ENCODE results near the gene HSPA12A. TPM values are rescaled to one million over a fixed set of nuclear protein-coding genes. Genes with fewer than 3 reads are reported as not detected.

Gene HSPA12A
- total and polyA plus RNA-seq, 2 of the 13 experiments (the other 11 are each of a cell fraction or from before 2014, with no cell fraction given): 6.4 to 13.6 TPM

DNA sequence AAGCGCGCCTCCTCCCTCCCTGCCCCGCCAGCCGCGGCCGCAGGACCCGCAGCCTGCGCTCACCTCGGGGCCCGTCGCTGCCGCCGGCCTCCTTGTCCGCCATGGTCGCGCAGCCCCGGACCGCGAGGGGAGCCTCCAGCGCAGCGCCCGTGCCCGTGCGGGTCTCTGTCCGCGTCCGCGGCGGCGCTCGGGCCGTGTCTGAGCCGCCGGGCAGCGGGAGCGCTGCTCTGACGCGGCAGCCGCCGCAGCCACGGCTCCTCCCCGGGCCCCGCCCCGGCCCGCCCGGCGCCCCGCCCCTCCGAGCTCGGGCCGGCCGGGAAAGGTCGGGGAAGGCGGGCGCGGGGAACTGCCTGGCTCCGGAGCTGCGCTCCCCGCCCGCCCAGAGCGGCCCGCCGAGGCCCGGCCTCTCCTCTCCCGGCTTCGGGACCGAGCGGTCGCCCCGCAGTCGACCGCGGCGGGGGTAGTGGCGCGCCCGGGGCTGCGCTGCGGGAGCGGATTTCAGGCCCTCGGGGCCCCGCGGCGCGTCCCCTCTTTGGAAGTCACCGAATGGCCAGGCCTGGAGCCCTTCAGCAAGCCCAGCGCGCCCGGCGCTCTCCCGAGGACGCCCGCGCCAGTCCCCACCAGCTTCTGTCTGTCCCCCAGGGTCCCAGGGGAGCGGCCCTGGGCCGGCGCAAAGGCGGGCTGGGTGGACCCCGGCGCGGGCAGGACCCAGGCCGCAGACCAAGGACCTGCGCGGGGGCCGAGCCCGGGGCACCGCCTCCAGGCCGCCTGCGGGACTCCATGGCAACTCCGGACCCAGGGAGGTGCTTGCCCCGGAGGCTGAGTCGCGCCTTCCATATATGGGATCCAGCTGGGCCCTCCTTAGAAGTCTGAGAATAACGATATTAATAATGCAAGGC is at the start of gene HSPA12A (continued):
- TF ChIP-seq, protein P1, sequence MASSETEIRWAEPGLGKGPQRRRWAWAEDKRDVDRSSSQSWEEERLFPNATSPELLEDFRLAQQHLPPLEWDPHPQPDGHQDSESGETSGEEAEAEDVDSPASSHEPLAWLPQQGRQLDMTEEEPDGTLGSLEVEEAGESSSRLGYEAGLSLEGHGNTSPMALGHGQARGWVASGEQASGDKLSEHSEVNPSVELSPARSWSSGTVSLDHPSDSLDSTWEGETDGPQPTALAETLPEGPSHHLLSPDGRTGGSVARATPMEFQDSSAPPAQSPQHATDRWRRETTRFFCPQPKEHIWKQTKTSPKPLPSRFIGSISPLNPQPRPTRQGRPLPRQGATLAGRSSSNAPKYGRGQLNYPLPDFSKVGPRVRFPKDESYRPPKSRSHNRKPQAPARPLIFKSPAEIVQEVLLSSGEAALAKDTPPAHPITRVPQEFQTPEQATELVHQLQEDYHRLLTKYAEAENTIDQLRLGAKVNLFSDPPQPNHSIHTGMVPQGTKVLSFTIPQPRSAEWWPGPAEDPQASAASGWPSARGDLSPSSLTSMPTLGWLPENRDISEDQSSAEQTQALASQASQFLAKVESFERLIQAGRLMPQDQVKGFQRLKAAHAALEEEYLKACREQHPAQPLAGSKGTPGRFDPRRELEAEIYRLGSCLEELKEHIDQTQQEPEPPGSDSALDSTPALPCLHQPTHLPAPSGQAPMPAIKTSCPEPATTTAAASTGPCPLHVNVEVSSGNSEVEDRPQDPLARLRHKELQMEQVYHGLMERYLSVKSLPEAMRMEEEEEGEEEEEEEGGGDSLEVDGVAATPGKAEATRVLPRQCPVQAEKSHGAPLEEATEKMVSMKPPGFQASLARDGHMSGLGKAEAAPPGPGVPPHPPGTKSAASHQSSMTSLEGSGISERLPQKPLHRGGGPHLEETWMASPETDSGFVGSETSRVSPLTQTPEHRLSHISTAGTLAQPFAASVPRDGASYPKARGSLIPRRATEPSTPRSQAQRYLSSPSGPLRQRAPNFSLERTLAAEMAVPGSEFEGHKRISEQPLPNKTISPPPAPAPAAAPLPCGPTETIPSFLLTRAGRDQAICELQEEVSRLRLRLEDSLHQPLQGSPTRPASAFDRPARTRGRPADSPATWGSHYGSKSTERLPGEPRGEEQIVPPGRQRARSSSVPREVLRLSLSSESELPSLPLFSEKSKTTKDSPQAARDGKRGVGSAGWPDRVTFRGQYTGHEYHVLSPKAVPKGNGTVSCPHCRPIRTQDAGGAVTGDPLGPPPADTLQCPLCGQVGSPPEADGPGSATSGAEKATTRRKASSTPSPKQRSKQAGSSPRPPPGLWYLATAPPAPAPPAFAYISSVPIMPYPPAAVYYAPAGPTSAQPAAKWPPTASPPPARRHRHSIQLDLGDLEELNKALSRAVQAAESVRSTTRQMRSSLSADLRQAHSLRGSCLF (CRISPR knock-in tag; IDR thresholded peaks at IDR 0.05; ENCODE audit: borderline replicate concordance): no peak
- TF ChIP-seq, protein P2, sequence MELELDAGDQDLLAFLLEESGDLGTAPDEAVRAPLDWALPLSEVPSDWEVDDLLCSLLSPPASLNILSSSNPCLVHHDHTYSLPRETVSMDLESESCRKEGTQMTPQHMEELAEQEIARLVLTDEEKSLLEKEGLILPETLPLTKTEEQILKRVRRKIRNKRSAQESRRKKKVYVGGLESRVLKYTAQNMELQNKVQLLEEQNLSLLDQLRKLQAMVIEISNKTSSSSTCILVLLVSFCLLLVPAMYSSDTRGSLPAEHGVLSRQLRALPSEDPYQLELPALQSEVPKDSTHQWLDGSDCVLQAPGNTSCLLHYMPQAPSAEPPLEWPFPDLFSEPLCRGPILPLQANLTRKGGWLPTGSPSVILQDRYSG (CRISPR knock-in tag; IDR thresholded peaks at IDR 0.05): 0 out of 2 replicates have a peak, but pooled peaks have one; percentile 68
- TF ChIP-seq POLR2G (IDR thresholded peaks at IDR 0.05; ENCODE audit: low read depth, low read length): peak; percentile 29; the same call in 1 of the 2 replicates
- TF ChIP-seq RBFOX2 (IDR thresholded peaks at IDR 0.05; ENCODE audit: low read depth, low read length): peak; percentile 60
- peak; percentile 48 for TF ChIP-seq HNRNPLL (IDR thresholded peaks at IDR 0.05; ENCODE audit: low read depth, low read length, poor library complexity, severe bottlenecking)
- TF ChIP-seq SSRP1 (CRISPR knock-in tag; IDR thresholded peaks at IDR 0.05): no peak
- TF ChIP-seq, protein P3, sequence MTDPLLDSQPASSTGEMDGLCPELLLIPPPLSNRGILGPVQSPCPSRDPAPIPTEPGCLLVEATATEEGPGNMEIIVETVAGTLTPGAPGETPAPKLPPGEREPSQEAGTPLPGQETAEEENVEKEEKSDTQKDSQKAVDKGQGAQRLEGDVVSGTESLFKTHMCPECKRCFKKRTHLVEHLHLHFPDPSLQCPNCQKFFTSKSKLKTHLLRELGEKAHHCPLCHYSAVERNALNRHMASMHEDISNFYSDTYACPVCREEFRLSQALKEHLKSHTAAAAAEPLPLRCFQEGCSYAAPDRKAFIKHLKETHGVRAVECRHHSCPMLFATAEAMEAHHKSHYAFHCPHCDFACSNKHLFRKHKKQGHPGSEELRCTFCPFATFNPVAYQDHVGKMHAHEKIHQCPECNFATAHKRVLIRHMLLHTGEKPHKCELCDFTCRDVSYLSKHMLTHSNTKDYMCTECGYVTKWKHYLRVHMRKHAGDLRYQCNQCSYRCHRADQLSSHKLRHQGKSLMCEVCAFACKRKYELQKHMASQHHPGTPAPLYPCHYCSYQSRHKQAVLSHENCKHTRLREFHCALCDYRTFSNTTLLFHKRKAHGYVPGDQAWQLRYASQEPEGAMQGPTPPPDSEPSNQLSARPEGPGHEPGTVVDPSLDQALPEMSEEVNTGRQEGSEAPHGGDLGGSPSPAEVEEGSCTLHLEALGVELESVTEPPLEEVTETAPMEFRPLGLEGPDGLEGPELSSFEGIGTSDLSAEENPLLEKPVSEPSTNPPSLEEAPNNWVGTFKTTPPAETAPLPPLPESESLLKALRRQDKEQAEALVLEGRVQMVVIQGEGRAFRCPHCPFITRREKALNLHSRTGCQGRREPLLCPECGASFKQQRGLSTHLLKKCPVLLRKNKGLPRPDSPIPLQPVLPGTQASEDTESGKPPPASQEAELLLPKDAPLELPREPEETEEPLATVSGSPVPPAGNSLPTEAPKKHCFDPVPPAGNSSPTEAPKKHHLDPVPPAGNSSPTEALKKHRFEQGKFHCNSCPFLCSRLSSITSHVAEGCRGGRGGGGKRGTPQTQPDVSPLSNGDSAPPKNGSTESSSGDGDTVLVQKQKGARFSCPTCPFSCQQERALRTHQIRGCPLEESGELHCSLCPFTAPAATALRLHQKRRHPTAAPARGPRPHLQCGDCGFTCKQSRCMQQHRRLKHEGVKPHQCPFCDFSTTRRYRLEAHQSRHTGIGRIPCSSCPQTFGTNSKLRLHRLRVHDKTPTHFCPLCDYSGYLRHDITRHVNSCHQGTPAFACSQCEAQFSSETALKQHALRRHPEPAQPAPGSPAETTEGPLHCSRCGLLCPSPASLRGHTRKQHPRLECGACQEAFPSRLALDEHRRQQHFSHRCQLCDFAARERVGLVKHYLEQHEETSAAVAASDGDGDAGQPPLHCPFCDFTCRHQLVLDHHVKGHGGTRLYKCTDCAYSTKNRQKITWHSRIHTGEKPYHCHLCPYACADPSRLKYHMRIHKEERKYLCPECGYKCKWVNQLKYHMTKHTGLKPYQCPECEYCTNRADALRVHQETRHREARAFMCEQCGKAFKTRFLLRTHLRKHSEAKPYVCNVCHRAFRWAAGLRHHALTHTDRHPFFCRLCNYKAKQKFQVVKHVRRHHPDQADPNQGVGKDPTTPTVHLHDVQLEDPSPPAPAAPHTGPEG (CRISPR knock-in tag; IDR thresholded peaks at IDR 0.05): peak; percentile 97
- TF ChIP-seq, protein P4, sequence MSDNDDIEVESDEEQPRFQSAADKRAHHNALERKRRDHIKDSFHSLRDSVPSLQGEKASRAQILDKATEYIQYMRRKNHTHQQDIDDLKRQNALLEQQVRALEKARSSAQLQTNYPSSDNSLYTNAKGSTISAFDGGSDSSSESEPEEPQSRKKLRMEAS (IDR thresholded peaks at IDR 0.05): 0 out of 2 replicates have a peak, but pooled peaks have one; percentile 13
- TF ChIP-seq, protein P5, sequence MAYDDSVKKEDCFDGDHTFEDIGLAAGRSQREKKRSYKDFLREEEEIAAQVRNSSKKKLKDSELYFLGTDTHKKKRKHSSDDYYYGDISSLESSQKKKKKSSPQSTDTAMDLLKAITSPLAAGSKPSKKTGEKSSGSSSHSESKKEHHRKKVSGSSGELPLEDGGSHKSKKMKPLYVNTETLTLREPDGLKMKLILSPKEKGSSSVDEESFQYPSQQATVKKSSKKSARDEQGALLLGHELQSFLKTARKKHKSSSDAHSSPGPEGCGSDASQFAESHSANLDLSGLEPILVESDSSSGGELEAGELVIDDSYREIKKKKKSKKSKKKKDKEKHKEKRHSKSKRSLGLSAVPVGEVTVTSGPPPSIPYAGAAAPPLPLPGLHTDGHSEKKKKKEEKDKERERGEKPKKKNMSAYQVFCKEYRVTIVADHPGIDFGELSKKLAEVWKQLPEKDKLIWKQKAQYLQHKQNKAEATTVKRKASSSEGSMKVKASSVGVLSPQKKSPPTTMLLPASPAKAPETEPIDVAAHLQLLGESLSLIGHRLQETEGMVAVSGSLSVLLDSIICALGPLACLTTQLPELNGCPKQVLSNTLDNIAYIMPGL (CRISPR knock-in tag; IDR thresholded peaks at IDR 0.05; ENCODE audit: borderline replicate concordance in 1 of 2, low read depth in 1 of 2): peak in 1 of 2 experiments; percentile 36; a peak in 1 of 4 replicates
- peak; percentile 65 for TF ChIP-seq PHF8 (CRISPR knock-in tag; IDR thresholded peaks at IDR 0.05)
